Upper lobe of left lung (tissue), 6 donors: ENCODE results near the gene PIK3CA. TPM values are rescaled to one million over a fixed set of nuclear protein-coding genes. Genes with fewer than 3 reads are reported as not detected.

Experiments used
- ATAC-seq, 2 donors: fragments of 200-7000 bp; cut with Tn5 transposase; one replicate each; pipeline ENCODE4 v1.9.1; 2022; ENCODE audit warnings: mild to moderate bottlenecking in 2 of 2, moderate library complexity in 2 of 2; ENCODE audit not compliant: low FRiP score in 2 of 2
- DNase-seq, 2 donors: peaks; one replicate each; pipeline ENCODE4 v3.0.0-alpha.2; 2019 to 2020
- H3K27ac ChIP-seq, 4 donors: fragments of 200-600 bp; sonication (generic); one replicate each; pipeline ENCODE4 v1.5.1; 2016 to 2019
- H3K27me3 ChIP-seq, 4 donors: fragments of 200-600 bp; sonication (generic); one replicate each; pipeline ENCODE4 v1.5.1; 2017 to 2019
- H3K36me3 ChIP-seq, 4 donors: fragments of 200-600 bp; sonication (generic); one replicate each; pipeline ENCODE4 v1.5.1; 2016 to 2019
- H3K4me1 ChIP-seq, 4 donors: fragments of 200-600 bp; sonication (generic); one replicate each; pipeline ENCODE4 v1.5.1; 2018 to 2019
- H3K4me3 ChIP-seq, 4 donors: fragments of 200-600 bp; sonication (generic); one replicate each; pipeline ENCODE4 v1.5.1; 2017 to 2019; ENCODE audit warnings: mild to moderate bottlenecking in 2 of 4, moderate library complexity in 1 of 4
- H3K9me3 ChIP-seq, 4 donors: fragments of 200-600 bp; sonication (generic); one replicate each; pipeline ENCODE4 v1.5.1; 2018 to 2019
- EP300 ChIP-seq, 4 donors: sonication (generic); formaldehyde crosslinking; IDR thresholded peaks; one replicate each; pipeline ENCODE4 v1.5.1; 2017; ENCODE audit warnings: antibody characterized with exemption in 4 of 4, control low read depth in 2 of 4
- POLR2A ChIP-seq, 4 donors: fragments of 450-650 bp; IDR thresholded peaks; one replicate each; pipeline ENCODE4 v1.5.1; 2016 to 2017; ENCODE audit warnings: antibody characterized with exemption in 4 of 4, mild to moderate bottlenecking in 2 of 4
- POLR2AphosphoS5 ChIP-seq, 2 donors: sonication (generic); formaldehyde crosslinking; IDR thresholded peaks; one replicate each; pipeline ENCODE4 v1.5.1; 2017; ENCODE audit warnings: antibody characterized with exemption in 2 of 2
- WGBS, 2 donors: methylation state at CpG; one replicate each; pipeline ENCODE4 v1.1.5; 2017 to 2018; 5-methylcytosine and 5-hydroxymethylcytosine counted together
- total RNA-seq, 6 donors: library from RNA; depleted of rRNA in 4 of 6; stranded (reverse); fragments of >200 nt in 4 of 6; gene quantifications; one replicate each; pipeline versions ENCODE4 v1.1.0 to v1.2.1, GENCODE V29; 2016 to 2021
- TF ChIP-seq, protein P1 (sequence below), 6 experiments: fragments of 450-650 bp in 4 of 6; fragments of 200-600 bp in 2 of 6; sonication (generic) in 2 of 6; IDR thresholded peaks; one replicate each; pipeline ENCODE4 v1.5.1; 2016 to 2019; ENCODE audit warnings: antibody characterized with exemption in 6 of 6
- donor health status: DM: no; HTN: no; CAD: no; lungs with moderate emphysema.
- donor health status: DM: no; HTN: yes; CAD: no; lungs with severe emphysema.

Gene PIK3CA
- total RNA-seq, 6 donors from 2014 or later: 7.3 to 37.6 (median 23.5) TPM

DNA sequence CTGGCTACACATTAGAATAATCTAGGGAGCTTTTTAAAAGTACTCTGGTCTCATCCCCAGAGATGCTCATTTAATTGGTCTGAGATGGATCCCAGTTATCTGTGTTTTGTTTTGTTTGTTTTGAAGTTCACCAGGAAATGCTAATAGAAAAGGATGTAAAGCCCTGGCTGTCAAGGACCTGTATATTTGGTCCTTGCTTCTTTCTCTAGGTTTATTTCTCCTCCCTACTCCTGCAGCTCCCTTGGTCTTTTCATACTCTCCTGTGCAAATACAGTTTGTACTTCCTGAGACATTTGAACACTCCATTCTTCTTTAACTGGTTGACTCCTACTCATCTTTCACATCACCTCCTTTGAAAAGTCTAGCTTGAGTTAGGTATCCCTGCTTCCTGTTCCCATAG lies 3.3 kb downstream of the PIK3CA start:
- Histone ChIP-seq H3K27ac (no peak overlapping the region), H3K36me3 (no peaks in the 10 kb centered on the region)
- no peak for DNase-seq

DNA sequence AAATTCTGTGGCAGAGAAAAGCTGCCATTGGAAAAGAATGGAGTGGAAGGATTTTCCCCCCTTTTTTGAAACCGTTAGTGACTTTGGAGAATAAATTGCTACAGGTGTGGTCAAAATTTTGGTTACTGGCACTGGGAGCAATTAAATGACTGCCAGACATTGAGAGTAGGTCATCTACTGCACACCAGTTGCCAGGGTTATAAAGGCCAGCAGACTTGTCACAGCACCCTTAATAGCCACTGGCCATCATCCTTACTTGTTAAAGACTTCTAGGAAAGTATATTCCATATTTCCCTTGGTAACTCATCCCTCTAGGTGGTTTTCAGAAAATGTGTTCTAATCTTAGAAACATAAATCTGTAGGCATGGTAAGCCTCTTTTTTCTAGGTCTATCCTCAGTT lies 8.0 kb downstream of the PIK3CA start:
- no peak overlapping the region for H3K4me3 ChIP-seq
- H3K4me1 ChIP-seq: peaks cover 2 to 39% (median 19%) of the 10 kb centered on the region in 4 donors
- H3K36me3 ChIP-seq: no peaks in the 10 kb centered on the region
- DNase-seq (no peak), ATAC-seq (no peak)
- H3K27ac ChIP-seq: no peak overlapping the region
- no peaks in the 10 kb centered on the region for H3K9me3 ChIP-seq
- WGBS, 2 donors: 75 to 90% methylated on average over 1 of the region's 1 CpG
- H3K27me3 ChIP-seq: no peaks in the 10 kb centered on the region
- TF ChIP-seq POLR2AphosphoS5 (IDR thresholded peaks at IDR 0.05): no peak
- TF ChIP-seq POLR2A (IDR thresholded peaks at IDR 0.05): no peak
- TF ChIP-seq, protein P1, sequence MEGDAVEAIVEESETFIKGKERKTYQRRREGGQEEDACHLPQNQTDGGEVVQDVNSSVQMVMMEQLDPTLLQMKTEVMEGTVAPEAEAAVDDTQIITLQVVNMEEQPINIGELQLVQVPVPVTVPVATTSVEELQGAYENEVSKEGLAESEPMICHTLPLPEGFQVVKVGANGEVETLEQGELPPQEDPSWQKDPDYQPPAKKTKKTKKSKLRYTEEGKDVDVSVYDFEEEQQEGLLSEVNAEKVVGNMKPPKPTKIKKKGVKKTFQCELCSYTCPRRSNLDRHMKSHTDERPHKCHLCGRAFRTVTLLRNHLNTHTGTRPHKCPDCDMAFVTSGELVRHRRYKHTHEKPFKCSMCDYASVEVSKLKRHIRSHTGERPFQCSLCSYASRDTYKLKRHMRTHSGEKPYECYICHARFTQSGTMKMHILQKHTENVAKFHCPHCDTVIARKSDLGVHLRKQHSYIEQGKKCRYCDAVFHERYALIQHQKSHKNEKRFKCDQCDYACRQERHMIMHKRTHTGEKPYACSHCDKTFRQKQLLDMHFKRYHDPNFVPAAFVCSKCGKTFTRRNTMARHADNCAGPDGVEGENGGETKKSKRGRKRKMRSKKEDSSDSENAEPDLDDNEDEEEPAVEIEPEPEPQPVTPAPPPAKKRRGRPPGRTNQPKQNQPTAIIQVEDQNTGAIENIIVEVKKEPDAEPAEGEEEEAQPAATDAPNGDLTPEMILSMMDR (IDR thresholded peaks at IDR 0.05): no peak
- no peak for TF ChIP-seq EP300 (IDR thresholded peaks at IDR 0.05)

More for the DNA sequence above, 3.3 kb downstream of the PIK3CA start:
- Histone ChIP-seq H3K4me3 (no peak overlapping the region), H3K4me1 (peaks cover 16 to 37% (median 21%) of the 10 kb centered on the region in 4 donors), H3K9me3 (no peaks in the 10 kb centered on the region), H3K27me3 (no peaks in the 10 kb centered on the region)
- TF ChIP-seq POLR2A (IDR thresholded peaks at IDR 0.05) (no peak), POLR2AphosphoS5 (IDR thresholded peaks at IDR 0.05) (no peak), EP300 (IDR thresholded peaks at IDR 0.05) (no peak)
- TF ChIP-seq, protein P1 (IDR thresholded peaks at IDR 0.05): no peak
- ATAC-seq: no peak

DNA sequence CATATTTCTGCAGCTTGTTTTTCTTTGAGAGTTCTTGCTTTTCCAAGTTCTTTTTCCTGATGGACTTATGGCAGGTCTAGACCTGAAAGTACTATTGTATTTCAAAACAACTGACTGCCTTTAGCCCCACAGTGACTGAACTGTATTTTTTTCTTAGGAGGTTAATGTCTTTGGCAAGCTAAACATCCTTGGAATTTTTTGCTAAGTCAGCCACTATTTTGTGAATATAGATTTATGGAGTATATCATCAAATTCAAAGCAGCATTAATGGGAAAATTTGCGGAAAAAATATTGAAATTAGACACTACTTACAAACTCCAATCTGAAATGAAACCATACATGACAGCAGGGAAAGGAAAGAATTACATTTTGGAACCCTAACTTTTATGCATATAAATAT lies 8.6 kb downstream of the PIK3CA start:
- Histone ChIP-seq H3K9me3 (no peaks in the 10 kb centered on the region), H3K36me3 (no peaks in the 10 kb centered on the region), H3K4me1 (peaks cover 2 to 35% (median 17%) of the 10 kb centered on the region in 4 donors), H3K4me3 (no peak overlapping the region), H3K27ac (no peak overlapping the region), H3K27me3 (no peaks in the 10 kb centered on the region)
- DNase-seq: no peak
- no peak for ATAC-seq
- TF ChIP-seq POLR2AphosphoS5 (IDR thresholded peaks at IDR 0.05): no peak
- TF ChIP-seq POLR2A (IDR thresholded peaks at IDR 0.05): no peak
- TF ChIP-seq EP300 (IDR thresholded peaks at IDR 0.05): no peak
- TF ChIP-seq, protein P1 (IDR thresholded peaks at IDR 0.05): no peak
- WGBS, 2 donors: 68 to 87% methylated on average over 1 of the region's 1 CpG

DNA sequence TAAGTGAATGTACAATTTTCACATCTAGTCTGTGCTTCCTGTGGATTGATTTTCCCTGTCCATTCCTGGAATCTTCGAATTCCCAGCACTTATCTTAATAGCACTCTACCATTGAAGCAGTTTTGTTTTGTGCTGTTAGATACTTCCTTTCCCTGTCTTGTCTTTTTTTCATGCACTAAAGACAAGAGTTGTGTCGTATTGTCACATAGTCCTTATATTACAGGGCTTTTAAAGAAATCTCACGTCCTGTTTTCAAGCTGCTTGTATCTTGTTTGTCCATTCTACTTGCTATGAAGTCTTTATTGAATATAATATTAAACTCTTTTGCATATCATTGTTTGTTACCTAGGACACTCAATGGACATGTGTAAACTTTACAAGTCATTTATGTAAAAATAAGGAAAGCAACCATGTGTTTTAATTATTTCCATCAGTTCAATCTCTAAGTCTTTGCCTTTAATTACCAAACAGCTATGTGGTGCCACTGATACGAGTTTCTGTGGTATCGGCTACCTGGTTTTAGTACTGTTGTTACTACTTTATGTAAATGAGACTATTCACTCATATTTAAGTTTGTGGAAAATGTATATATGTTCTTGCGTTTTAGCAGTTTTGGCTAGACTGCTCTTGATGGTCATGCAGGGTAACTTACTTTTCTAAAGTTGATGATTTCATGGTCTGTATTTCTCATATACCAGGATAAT lies 10.3 kb downstream of the PIK3CA start:
- H3K9me3 ChIP-seq: no peaks in the 10 kb centered on the region
- H3K27me3 ChIP-seq: no peaks in the 10 kb centered on the region
- H3K4me3 ChIP-seq: no peak overlapping the region
- WGBS, 2 donors: 74 to 77% methylated on average over 6 of the region's 6 CpGs
- H3K4me1 ChIP-seq: peaks cover 2 to 30% (median 18%) of the 10 kb centered on the region in 4 donors
- no peak overlapping the region for H3K27ac ChIP-seq
- DNase-seq (no peak), ATAC-seq (no peak)
- TF ChIP-seq POLR2AphosphoS5 (IDR thresholded peaks at IDR 0.05) (no peak), POLR2A (IDR thresholded peaks at IDR 0.05) (no peak), EP300 (IDR thresholded peaks at IDR 0.05) (no peak)
- TF ChIP-seq, protein P1 (IDR thresholded peaks at IDR 0.05): no peak
- H3K36me3 ChIP-seq: no peaks in the 10 kb centered on the region

DNA sequence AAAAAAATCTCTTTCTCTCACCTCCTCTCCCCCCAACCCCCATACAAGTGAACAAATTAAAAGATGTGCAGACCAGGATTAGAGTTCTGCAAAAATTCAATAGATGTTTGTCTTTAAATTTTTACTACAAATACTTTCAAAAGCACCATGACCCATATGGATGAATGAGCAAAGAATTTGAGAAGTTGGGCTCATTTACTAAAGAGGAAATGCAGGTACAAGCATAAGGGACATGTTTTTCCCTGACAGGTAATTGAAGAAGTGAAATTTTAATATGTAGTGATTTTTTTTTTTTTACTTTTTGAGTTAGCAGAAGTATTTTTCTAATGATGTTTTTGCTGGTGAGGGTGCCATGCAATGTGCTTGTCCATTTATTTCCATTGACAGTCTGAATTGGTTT lies 15.3 kb downstream of the PIK3CA start:
- Histone ChIP-seq H3K4me1 (peaks cover 5 to 31% (median 8%) of the 10 kb centered on the region in 4 donors), H3K36me3 (no peaks in the 10 kb centered on the region), H3K4me3 (no peak overlapping the region), H3K27ac (no peak overlapping the region), H3K9me3 (no peaks in the 10 kb centered on the region), H3K27me3 (no peaks in the 10 kb centered on the region)
- TF ChIP-seq POLR2A (IDR thresholded peaks at IDR 0.05) (no peak), POLR2AphosphoS5 (IDR thresholded peaks at IDR 0.05) (no peak), EP300 (IDR thresholded peaks at IDR 0.05) (no peak)
- TF ChIP-seq, protein P1 (IDR thresholded peaks at IDR 0.05): no peak
- no peak for ATAC-seq
- no peak for DNase-seq
